Measurements from ENCODE around the gene OCA2.
"Not testable (repeated sequence)": the region's sequence is repeated elsewhere in the genome, so short reads cannot be mapped to it uniquely, and the experiment has no call there.

The OCA2 gene

DNA sequence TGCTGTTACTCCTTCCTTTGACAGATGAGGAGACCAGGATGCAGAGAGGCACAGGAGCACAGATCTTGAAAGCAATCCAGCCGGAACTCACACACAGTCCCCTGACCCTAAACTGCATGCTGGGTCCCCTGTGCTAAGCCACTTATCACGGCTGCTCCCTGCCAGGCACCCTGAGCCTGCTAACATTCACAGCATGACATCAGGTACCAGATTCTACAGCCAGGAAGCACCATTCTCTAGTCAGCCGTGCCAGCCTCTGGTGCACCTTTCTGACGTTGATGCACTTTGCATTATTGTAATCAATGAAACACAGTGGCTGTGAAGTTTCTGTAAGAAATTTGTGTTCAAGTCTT is 247.3 kb downstream of the OCA2 start:
- DNase-seq (ENCODE audit: low read depth): no peak
- no peak overlapping the region for H3K4me3 ChIP-seq (ENCODE audit: low read depth, low read length)
- TF ChIP-seq CTCF (IDR thresholded peaks at IDR 0.05; ENCODE audit: control insufficient read depth, extremely low read depth, insufficient read depth): no peak

- no peak overlapping the region for H3K4me3 ChIP-seq (ENCODE audit: low read depth, low read length)
- TF ChIP-seq CTCF (IDR thresholded peaks at IDR 0.05; ENCODE audit: control insufficient read depth, extremely low read depth, insufficient read depth): no peak
- no peak for DNase-seq (ENCODE audit: low read depth)
These were observed 247.9 kb downstream of the OCA2 start for GRCh38 chr15:27850981-27851857.

DNA sequence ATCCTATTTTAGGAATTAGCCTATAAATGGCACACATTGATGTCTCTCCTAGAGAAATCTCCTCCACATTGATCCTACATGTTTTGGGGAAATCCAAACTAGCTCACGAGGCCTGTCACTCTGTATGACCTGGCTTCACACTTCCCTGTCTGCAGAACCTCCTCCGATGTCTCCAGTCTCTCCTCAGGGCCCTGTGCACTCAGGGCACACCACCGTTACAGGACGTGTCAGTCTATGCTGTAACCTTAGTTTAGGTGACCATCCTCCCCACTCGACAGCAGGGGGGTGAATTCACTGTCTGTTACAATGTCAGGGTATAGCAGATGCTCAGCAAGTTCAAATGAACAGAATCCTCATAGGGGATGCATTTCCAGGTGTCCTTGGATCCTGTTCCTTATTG is 249.1 kb downstream of the OCA2 start:
- DNase-seq (ENCODE audit: low read depth): no peak
- no peak for TF ChIP-seq CTCF (IDR thresholded peaks at IDR 0.05; ENCODE audit: control insufficient read depth, extremely low read depth, insufficient read depth)
- no peak overlapping the region for H3K4me3 ChIP-seq (ENCODE audit: low read depth, low read length)

GRCh38 chr15:27848936-27849335 is 250.2 kb downstream of the OCA2 start:
- not testable (repeated sequence) for DNase-seq (ENCODE audit: low read depth); H3K4me3 ChIP-seq (ENCODE audit: low read depth, low read length)

DNA sequence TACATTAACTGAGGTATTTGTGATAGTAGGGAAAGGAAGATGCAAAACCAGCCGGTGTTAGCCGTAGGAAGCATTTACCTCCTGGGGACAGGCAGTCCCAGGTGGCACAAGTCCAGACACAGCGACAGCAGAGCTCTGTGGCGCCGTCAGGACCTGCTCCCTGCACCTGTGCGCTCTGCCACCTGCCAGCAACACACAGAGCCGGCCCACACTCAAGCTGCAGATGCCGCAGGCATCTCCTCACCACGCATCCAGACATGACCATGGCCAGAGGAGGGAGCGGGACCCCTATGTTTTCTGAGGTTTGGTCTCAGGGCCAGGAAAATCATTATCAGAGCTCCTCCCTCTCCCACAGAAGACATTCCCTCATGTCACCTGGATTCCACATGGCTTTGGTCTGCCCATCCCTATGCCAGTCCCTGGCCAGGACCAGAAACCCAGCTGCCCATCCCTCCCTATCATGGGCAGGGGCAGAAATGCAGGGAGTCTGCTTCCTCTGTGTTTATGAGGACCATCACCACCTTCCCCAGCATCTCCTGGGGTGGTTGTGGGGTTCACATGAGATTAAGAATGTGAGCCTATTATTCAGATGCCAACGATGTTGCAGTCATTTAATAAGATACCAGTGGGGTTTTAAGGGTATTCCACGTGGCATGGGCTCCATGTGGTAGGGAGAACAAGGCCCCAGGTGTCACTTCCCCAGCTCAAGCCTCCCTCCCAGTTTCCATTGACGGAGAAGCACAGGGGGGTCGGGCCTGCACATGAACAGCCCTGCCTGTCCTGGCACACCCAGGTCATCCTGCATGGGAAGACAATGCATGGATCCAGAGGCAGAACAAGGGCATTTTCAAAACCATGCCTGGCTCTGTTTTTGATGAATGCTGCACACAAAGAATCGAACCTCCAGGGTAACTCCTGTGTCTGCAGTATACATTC is 251.1 kb downstream of the OCA2 start:
- H3K4me3 ChIP-seq (ENCODE audit: low read depth, low read length): no peak overlapping the region
- TF ChIP-seq CTCF (IDR thresholded peaks at IDR 0.05; ENCODE audit: control insufficient read depth, extremely low read depth, insufficient read depth): no peak
- DNase-seq (ENCODE audit: low read depth): no peak

DNA sequence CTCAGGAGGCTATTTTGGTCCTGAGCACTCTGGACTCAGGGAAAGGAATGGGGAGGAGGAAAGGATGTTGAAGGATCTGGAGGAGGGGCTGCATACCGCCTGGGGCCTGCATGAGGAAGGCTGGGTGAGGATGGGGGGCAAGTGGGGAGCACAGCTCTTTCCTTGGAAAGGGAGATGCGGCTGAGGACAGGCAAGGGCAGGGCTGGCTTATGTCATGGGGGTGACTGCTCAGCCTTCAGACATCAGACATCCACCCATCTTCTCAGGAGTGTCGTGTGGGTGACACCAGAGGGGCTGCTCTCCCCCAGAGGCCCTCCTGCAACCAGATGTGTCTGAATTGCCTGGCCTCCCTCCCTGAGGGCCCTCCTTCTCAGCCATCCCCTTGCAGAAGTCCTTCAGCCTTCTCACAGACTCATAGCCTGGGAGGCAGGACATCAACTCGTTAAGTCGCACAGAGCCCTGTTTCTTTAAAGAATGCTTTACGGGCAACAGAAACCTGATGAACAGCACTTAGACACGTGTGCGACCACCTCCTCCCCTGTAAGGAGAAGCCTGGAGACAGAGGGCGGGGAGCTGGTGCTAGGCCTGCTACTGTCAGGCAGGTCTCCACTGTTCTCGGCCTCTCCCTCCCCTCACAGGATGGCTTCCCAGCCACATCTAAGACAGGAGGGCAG is 252.3 kb downstream of the OCA2 start:
- DNase-seq (ENCODE audit: low read depth): no peak
- H3K4me3 ChIP-seq (ENCODE audit: low read depth, low read length): no peak overlapping the region
- TF ChIP-seq CTCF (IDR thresholded peaks at IDR 0.05; ENCODE audit: control insufficient read depth, extremely low read depth, insufficient read depth): no peak

Measured in LNCaP clone FGC (cell line).